ENCODE data around the gene C1GALT1C1L. TPM values are rescaled to one million over a fixed set of nuclear protein-coding genes. Genes with fewer than 3 reads are reported as not detected.
"Not testable (repeated sequence)": the region's sequence is repeated elsewhere in the genome, so short reads cannot be mapped to it uniquely, and the experiment has no call there.

Gene C1GALT1C1L
- total RNA-seq, 1 donor from 2014 or later, result not detected

DNA sequence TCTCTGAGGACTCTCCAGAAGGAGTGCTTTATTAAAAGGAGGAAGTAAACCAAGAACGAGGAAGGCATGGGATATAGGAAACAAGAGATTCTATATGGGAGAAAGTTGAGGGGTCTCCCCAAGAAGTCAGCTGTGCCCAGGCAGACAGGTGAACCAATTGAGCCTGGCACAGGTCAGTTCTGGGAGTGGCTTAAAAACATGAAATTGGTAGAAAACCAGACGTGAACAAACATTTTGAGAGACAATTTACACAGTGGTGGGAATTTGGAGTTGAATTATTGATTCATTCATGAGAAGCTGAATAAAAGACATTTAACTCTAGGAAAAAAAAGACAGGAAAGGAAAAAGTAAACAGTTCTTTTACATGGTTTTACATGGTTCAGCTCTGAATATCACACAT lies 22.7 kb downstream of the C1GALT1C1L start:
- DNase-seq (ENCODE audit: low read depth in 2 of 2), result no peak

DNA sequence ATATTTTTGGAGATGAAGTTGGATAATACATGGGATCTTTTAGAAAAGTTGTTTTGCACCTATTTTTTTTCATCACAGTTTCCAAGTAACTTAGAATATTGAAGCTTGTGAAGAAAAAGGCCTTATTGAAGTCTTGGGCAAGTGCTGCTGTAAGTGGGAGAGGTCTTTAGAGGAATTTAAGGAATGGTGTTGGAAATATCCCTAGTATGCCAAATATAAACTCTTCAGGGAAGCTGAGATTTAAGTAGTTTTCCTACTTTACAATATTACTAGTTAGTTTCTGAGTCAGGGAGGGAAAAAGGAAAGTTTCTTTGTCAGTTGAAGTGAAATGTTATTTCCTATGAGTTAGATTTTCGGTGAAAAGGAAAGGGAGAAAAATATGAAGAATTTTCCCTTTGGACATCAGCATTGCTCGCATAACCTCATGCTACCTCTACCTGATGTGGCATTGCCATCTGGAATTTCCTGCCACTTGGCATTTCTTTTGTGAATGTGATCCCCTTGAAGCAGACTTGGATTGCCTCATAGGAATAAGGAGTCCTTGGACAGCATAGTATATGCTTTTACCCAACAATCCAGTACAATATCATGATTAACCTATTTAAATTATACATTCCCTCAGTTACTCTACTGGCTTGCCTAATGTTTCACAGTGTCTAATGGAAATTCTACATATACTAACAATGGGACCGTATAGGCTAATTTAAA lies 27.1 kb downstream of the C1GALT1C1L start:
- DNase-seq (ENCODE audit: low read depth in 2 of 2), result no peak

DNA sequence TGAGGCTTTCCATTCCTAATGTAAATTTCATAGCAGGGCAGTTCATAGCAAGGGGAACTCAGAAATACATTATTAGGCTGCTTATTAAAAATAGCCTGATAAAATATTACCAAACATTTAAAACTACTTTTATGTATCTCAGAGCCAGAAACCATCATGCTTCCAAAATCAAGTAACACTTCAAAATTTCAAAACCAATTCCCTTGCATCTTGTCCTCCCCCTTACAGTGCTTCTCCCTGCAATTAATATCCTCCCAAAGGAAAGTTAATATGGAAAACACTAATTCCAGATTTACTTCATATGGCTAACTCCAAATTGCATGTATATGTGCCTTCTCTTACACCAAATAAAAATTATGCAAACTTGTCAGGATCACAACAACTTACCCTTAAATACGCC lies 32.5 kb downstream of the C1GALT1C1L start:
- no peak for DNase-seq (ENCODE audit: low read depth in 2 of 2)

DNA sequence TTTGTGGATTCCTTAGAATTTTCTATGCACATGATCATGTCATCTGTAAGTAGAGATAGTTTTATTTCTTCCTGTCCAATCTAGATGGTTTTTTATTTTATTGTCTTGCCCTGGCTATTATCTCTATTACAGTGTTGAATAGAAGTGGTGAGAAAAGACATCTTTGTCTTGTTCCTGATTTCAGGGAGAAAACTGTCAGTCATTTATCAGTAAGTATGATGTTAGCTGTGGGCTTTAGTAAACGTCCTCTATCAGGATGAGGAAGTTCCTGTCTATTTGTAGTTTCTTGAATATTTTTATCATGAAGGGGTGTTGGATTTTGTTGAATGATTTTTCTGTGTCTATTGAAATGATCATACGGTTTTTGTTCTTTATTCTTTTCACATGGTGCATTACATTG lies 33.9 kb downstream of the C1GALT1C1L start:
- no peak for DNase-seq (ENCODE audit: low read depth in 2 of 2)

DNA sequence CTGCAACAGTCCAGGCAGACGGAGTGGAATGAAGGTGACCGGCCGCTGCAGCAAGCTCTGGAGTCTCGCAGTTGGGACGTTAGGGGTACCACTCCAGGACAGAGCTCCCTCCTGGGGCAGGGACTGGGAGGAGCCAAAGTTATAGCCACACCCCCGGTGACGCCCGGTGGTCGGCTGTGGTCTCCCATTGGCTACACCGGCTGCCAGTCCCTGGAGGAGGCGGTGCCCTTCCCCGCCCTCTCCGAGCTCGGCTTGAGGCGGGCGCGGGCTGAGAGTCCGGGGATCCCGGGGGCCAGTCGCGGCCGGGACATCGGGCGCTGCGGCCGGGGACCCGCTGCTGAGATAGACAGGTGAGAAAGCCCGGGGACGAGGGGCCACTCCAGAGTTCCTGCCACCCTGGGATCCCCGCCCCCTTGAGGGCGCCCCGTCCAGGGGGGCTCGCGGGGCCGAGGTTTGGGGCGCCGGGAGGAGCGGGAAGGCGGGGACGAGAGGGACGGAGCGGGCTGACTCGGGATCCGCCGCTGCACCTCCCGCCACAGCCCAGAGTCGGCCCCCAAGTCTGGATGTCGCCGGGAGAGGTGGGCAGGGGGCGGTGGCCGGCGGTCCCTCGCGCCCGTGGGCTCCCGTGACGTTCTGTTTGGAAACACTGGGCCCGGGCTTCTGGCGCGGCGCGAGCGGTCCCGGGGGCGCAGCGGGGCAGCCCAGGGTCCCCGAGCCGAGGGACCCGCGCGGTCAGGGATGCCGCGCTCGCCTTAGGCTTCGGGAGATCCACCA lies 39.0 kb downstream of the C1GALT1C1L start, which contains the start of gene PLEKHH2:
Gene PLEKHH2 (plus strand): TSS at position 231 of the 774 bp plus-strand sequence. CDS start 7,414 bp downstream, outside the sequence.
- DNase-seq (ENCODE audit: low read depth in 2 of 2), result peak; percentile 78 to 81

DNA sequence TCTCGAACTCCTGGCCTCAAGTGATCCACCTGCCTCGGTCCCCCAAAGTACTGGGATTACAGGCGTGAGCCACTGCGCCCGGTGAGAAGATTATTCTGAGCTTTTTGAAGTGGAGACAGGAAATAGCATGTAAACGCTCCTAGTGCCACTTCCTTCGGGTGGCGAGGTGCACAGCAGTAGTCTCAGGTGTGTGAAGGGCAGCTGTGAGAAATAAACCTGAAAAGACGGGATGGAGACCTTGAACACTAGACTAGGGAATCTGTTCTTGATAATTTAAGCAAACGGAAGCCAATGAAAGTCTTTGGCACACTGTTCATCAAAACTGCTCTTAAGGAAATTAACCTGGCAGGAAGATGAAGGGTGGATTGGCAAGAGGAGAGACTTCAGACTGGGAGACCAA lies 39.6 kb downstream of the C1GALT1C1L start:
- DNase-seq (ENCODE audit: low read depth in 2 of 2), result no peak

DNA sequence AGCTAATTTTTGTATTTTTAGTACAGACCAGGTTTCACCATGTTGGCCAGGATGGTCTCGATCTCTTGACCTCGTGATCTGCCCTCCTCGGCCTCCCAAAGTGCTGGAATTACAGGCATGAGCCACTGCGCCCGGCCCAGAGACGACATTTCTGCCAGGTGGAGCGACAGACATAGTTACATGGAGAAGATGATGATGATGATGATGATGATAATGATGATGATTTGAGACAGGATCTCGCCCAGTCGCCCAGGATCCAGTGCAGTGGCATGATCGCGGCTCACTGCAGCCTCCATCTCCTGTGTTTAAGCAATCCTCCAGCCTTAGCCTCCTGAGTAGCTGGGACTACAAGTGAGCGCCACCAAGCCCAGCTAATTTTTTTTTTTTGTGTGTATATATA lies 40.1 kb downstream of the C1GALT1C1L start:
- DNase-seq (ENCODE audit: low read depth in 2 of 2), result not testable (repeated sequence)

GRCh38 chr2:43634604-43635306 lies 41.5 kb downstream of the C1GALT1C1L start:
- DNase-seq (ENCODE audit: low read depth in 2 of 2), result peak in 1 of 2 donors; percentile 2

GRCh38 chr2:43631618-43632317 lies 44.5 kb downstream of the C1GALT1C1L start:
- DNase-seq (ENCODE audit: low read depth in 2 of 2), result no peak

Other genes starting within 250 kb of the C1GALT1C1L start
- gene THADA, start 80.4 kb downstream of the C1GALT1C1L start, total RNA-seq, result 13.9 and 22.8 TPM in 2 replicates
- under 0.01 TPM in 1 of 2 replicates, not detected in the other for gene PLEKHH2, start 39.2 kb downstream of the C1GALT1C1L start, total RNA-seq
- gene DYNC2LI1, start 97.6 kb upstream of the C1GALT1C1L start, total RNA-seq, result 6.5 and 7.6 TPM in 2 replicates
- not detected in 2 replicates for gene ABCG5, start 162.4 kb upstream of the C1GALT1C1L start, total RNA-seq
- not detected in 2 replicates for gene ABCG8, start 162.5 kb upstream of the C1GALT1C1L start, total RNA-seq

All from lung microvascular endothelial cell (primary cell).